Stomach smooth muscle (tissue), 2 donors: Measurements from ENCODE around the gene PLGRKT.
"Not testable (repeated sequence)": the region's sequence is repeated elsewhere in the genome, so short reads cannot be mapped to it uniquely, and the experiment has no call there.

Experiments used
- H3K27ac ChIP-seq: one replicate; pipeline ENCODE4 v1.7.0; 2013; ENCODE audit warnings: mild to moderate bottlenecking, low read length, inconsistent platforms
- H3K27me3 ChIP-seq, 2 donors: one replicate each; pipeline ENCODE4 v1.7.0; 2013; ENCODE audit warnings: low read length in 2 of 2; ENCODE audit not compliant: insufficient read depth in 2 of 2, control insufficient read depth in 1 of 2
- H3K36me3 ChIP-seq, 2 donors: one replicate each; pipeline ENCODE4 v1.7.0; 2013; ENCODE audit warnings: low read length in 2 of 2; ENCODE audit not compliant: control insufficient read depth in 2 of 2, insufficient read depth in 2 of 2
- H3K4me1 ChIP-seq: one replicate; pipeline ENCODE4 v1.7.0; 2013; ENCODE audit warnings: low read length; ENCODE audit not compliant: control insufficient read depth, insufficient read depth
- H3K4me3 ChIP-seq, 2 donors: one replicate each; pipeline ENCODE4 v1.7.0; 2013; ENCODE audit warnings: low read length in 2 of 2
- H3K9ac ChIP-seq, 2 donors: one replicate each; pipeline ENCODE4 v1.7.0; 2013; ENCODE audit warnings: low read length in 2 of 2, mild to moderate bottlenecking in 1 of 2
- H3K9me3 ChIP-seq, 2 donors: one replicate each; pipeline ENCODE4 v1.7.0; 2013; ENCODE audit warnings: low read length in 2 of 2; ENCODE audit not compliant: control insufficient read depth in 2 of 2
- donor health status: healthy.
- donor health status: Pancreatic carcinoma.

Gene PLGRKT

DNA sequence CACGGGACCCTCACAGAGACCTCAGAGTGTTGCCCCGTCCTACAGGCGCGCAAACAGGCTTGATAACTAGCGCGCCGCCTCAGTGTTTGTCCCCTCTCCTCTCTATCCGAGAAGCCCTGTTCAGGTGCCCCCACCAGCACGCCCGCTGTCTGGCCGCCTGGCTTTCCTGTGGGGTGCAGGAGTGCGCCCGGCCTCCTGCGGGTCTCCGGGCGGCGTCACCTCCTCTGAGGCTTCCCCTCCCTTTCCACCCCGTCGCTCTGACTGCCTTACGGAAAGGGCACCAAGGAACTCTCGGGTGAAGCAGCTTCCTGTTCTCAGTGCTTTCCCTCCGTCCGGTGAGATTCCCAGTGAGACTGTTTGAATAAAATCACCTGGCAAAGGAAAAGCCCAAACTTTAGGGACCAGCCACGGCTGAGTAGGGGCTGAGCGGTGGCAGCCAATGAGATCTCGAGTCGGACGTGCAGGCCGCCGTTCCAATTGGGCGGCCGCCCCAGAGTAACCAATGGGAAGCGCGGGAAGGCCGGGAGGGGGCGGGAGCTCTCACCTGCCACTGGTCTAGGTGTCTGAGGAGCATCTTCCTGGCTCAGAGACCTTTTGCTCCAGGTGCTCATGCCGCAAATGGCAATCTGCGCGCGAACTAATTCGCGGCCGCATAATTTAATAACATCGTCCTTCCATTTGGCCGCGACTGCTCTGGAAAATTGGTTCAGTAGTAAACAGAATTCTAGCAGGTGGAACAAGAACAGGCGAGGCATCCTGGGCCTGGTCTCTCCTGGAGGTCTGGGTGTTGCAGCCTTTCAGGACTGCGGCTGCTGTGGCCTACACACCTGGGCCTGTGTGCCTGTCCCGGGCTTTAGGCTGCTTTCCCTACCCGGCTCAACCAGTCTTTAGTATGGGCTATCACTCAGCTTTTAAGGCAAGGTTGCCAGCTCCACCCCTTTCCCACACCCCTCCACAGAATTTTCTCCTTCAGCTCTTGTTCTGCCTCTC lies 98.4 kb downstream of the PLGRKT start, which contains the start of gene RLN1:
TSS of gene RLN1 (minus strand) at position 885 of the 990 bp plus-strand sequence. CDS start at position 755, 130 bp downstream.
- not testable (repeated sequence) for H3K4me1 ChIP-seq, H3K27ac ChIP-seq, H3K9me3 ChIP-seq, H3K9ac ChIP-seq, H3K27me3 ChIP-seq, H3K36me3 ChIP-seq
- peak within 1 kb of the TSS in 1 of 2 donors; percentile 57 for H3K4me3 ChIP-seq

- Histone ChIP-seq H3K36me3 (no peaks in the 10 kb centered on the region), H3K4me1 (no peaks in the 10 kb centered on the region), H3K9me3 (no peaks in the 10 kb centered on the region), H3K27ac (no peak overlapping the region), H3K27me3 (no peaks in the 10 kb centered on the region), H3K4me3 (no peak overlapping the region), H3K9ac (no peak overlapping the region)
These were observed 101.0 kb downstream of the PLGRKT start for GRCh38 chr9:5336688-5337087.

GRCh38 chr9:5331276-5331675 lies 106.4 kb downstream of the PLGRKT start:
- not testable (repeated sequence) for H3K36me3 ChIP-seq, H3K9ac ChIP-seq

DNA sequence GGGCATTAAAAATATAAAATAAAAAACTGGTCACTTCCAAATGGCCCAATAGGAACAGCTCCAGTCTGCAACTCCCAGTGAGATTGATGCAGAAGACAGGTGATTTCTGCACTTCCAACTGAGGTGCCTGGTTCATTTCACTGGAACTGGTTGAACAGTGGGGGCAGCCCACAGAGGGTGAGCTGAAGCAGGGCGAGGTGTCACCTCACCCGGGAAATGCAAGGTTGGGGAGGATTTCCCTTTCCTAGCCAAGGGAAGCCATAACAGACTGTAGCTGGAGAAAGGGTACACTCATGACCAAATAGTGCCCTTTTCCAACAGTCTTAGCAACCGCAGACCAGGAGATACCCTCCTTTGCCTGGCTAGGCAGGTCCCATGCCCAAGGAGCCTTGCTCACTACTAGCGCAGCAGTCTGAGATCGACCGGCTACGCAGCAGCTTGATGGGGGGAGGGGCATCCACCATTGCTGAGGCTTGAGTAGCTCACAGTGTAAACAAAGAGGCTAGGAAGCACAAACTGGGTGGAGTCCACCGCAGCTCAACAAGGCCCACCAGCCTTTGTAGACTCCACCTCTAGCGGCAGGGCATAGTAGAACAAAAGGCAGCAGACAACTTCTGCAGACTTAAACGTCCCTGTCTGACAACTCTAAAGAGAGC lies 110.7 kb downstream of the PLGRKT start:
- H3K27me3 ChIP-seq, result peaks cover 0 to 2% of the 10 kb centered on the region in 2 donors
- no peak overlapping the region for H3K27ac ChIP-seq
- no peaks in the 10 kb centered on the region for H3K4me1 ChIP-seq
- no peaks in the 10 kb centered on the region for H3K9me3 ChIP-seq
- no peak overlapping the region for H3K4me3 ChIP-seq
- H3K9ac ChIP-seq, result no peak overlapping the region
- H3K36me3 ChIP-seq, result no peaks in the 10 kb centered on the region

More at GRCh38 chr9:5331276-5331675, 106.4 kb downstream of the PLGRKT start:
- not testable (repeated sequence) for H3K4me1 ChIP-seq, H3K27me3 ChIP-seq, H3K27ac ChIP-seq, H3K4me3 ChIP-seq, H3K9me3 ChIP-seq

DNA sequence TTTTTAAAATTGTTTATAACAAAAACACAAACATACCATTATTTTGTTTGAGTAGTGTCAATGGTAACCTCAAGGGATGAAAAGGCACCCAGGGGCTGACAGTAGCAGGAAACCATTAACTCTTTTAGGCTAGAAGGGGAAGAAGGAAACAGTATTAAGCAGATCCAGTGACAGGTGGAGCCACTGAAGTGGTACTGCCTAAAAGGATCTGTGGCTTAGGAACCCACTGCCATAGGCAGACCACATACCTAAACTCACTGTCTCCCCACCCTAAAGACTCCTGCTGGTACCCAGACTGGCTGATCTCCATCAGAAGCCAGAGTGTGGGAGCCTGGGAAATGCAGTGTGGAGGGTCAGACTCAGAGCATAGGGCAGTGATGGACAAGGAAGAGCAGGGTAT lies 111.5 kb downstream of the PLGRKT start:
- Histone ChIP-seq H3K27me3 (peaks cover 0 to 2% of the 10 kb centered on the region in 2 donors), H3K4me3 (no peak overlapping the region)

GRCh38 chr9:5321601-5322000 lies 116.1 kb downstream of the PLGRKT start:
- H3K4me1 ChIP-seq, H3K9me3 ChIP-seq, H3K9ac ChIP-seq, H3K4me3 ChIP-seq, H3K27me3 ChIP-seq, H3K27ac ChIP-seq, H3K36me3 ChIP-seq: not testable (repeated sequence)

More for the DNA sequence above, 111.5 kb downstream of the PLGRKT start:
- no peaks in the 10 kb centered on the region for H3K36me3 ChIP-seq
- H3K4me1 ChIP-seq, result no peaks in the 10 kb centered on the region
- H3K27ac ChIP-seq, result no peak overlapping the region
- H3K9ac ChIP-seq, result no peak overlapping the region
- no peaks in the 10 kb centered on the region for H3K9me3 ChIP-seq

GRCh38 chr9:5321058-5321457 lies 116.7 kb downstream of the PLGRKT start:
- Histone ChIP-seq H3K9me3 (no peaks in the 10 kb centered on the region), H3K4me3 (no peak overlapping the region), H3K27me3 (no peaks in the 10 kb centered on the region), H3K9ac (no peak overlapping the region), H3K4me1 (no peaks in the 10 kb centered on the region), H3K27ac (no peak overlapping the region), H3K36me3 (no peaks in the 10 kb centered on the region)

DNA sequence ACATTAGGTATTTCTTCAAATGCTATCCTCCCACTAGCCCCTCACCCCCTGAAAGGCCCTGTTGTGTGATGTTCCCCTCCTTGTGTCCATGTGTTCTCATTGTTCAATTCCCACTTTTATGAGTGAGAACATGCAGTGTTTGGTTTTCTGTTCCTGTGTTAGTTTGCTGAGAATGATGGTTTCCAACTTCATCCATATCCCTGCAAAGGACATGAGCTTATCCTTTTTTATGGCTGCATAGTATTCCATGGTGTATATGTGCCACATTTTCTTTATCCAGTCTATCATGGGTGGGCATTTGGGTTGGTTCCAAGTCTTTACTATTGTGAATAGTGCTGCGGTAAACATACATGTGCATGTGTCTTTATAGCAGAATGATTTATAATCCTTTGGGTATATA lies 121.3 kb downstream of the PLGRKT start:
- not testable (repeated sequence) for H3K4me3 ChIP-seq, H3K4me1 ChIP-seq, H3K9ac ChIP-seq, H3K27ac ChIP-seq, H3K36me3 ChIP-seq, H3K9me3 ChIP-seq, H3K27me3 ChIP-seq

GRCh38 chr9:5315187-5315923 lies 122.4 kb downstream of the PLGRKT start:
- H3K4me3 ChIP-seq, result no peak overlapping the region
- no peaks in the 10 kb centered on the region for H3K36me3 ChIP-seq
- H3K4me1 ChIP-seq, result no peaks in the 10 kb centered on the region
- no peak overlapping the region for H3K27ac ChIP-seq
- H3K9ac ChIP-seq, result no peak overlapping the region
- peaks cover 5% of the 10 kb centered on the region in 2 donors for H3K9me3 ChIP-seq
- no peaks in the 10 kb centered on the region for H3K27me3 ChIP-seq

DNA sequence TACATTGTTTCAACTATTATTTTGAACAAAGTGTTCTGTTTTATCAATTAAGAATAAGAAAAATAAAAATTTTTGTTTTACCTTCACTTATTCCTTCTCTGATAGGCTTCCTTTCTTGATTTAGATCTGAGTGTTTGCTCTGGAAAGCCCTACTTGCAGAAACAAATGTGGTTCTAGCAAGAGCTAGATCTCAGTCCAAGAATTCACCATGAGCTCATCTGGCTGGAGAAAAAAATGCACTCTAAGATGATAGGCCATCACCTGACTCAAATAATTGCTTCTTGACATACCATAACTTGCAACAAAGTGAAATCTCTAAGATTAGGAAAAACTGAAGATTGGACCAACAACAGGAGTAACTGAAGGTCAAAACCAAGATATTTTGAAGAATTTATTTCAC lies 126.9 kb downstream of the PLGRKT start:
- no peaks in the 10 kb centered on the region for H3K4me1 ChIP-seq
- H3K9me3 ChIP-seq, result peaks cover 5% of the 10 kb centered on the region in 2 donors
- H3K36me3 ChIP-seq, result no peaks in the 10 kb centered on the region
- no peak overlapping the region for H3K27ac ChIP-seq
- no peaks in the 10 kb centered on the region for H3K27me3 ChIP-seq
- no peak overlapping the region for H3K4me3 ChIP-seq
- H3K9ac ChIP-seq, result no peak overlapping the region
